Epithelial cell of esophagus (primary cell): Measurements from ENCODE around the gene DPPA2.
"Not testable (repeated sequence)": the region's sequence is repeated elsewhere in the genome, so short reads cannot be mapped to it uniquely, and the experiment has no call there.

Source experiments
- DNase-seq: peaks from one replicate; pipeline ENCODE4 v3.0.0; 2010; ENCODE audit warnings: low read depth
- H3K4me3 ChIP-seq: 2 replicates; pipeline ENCODE4 v1.5.1; 2011; ENCODE audit warnings: mild to moderate bottlenecking, low read length, control low read depth
- CTCF ChIP-seq: IDR thresholded peaks from 2 replicates; pipeline ENCODE4 v1.5.1; 2011; ENCODE audit warnings: low read depth, mild to moderate bottlenecking, low read length, control low read depth, inconsistent platforms; ENCODE audit not compliant: insufficient read depth; ENCODE audit errors: missing control alignments

The DPPA2 gene

GRCh38 chr3:109316162-109316730 is at the start of gene DPPA2:
Gene DPPA2, minus strand, starts transcription at chr3:109316517. Its CDS starts 1,975 bp downstream, at chr3:109314542.
- H3K4me3 ChIP-seq = no peak within 1 kb of the TSS
- no peak for DNase-seq
- TF ChIP-seq CTCF = no peak

- no peak for DNase-seq
- no peak overlapping the region for H3K4me3 ChIP-seq
- TF ChIP-seq CTCF = no peak
These were observed 47.8 kb upstream of the DPPA2 start for GRCh38 chr3:109364088-109364487.

- H3K4me3 ChIP-seq = no peak overlapping the region
- DNase-seq = no peak
- no peak for TF ChIP-seq CTCF
These were observed 47.3 kb upstream of the DPPA2 start for GRCh38 chr3:109363634-109364033.

GRCh38 chr3:109362823-109363222 is 46.5 kb upstream of the DPPA2 start:
- TF ChIP-seq CTCF = no peak
- DNase-seq = no peak
- H3K4me3 ChIP-seq = no peak overlapping the region

GRCh38 chr3:109358809-109359208 is 42.5 kb upstream of the DPPA2 start:
- H3K4me3 ChIP-seq, DNase-seq: not testable (repeated sequence)

- DNase-seq = no peak
- TF ChIP-seq CTCF = no peak
- H3K4me3 ChIP-seq = no peak overlapping the region
These were observed 40.3 kb upstream of the DPPA2 start for GRCh38 chr3:109356442-109357155.

GRCh38 chr3:109355625-109356441 is 39.5 kb upstream of the DPPA2 start:
- no peak for DNase-seq
- H3K4me3 ChIP-seq = no peak overlapping the region
- no peak for TF ChIP-seq CTCF
